Skin epidermis (tissue), 12 donors: ENCODE results near the gene ZSWIM5.
"Not testable (repeated sequence)": the region's sequence is repeated elsewhere in the genome, so short reads cannot be mapped to it uniquely, and the experiment has no call there.

Source experiments
- H3K27ac ChIP-seq, 21 experiments: fragments of 200-600 bp; sonication (generic) in 11 of 21; one replicate each; pipeline ENCODE4 v1.5.0; 2020; ENCODE audit warnings: mild to moderate bottlenecking in 3 of 21, inconsistent platforms in 2 of 21, moderate library complexity in 2 of 21
- H3K4me3 ChIP-seq, 7 experiments: fragments of 200-600 bp; sonication (generic) in 2 of 7; one replicate each; pipeline ENCODE4 v1.5.0; 2020; ENCODE audit warnings: inconsistent platforms in 2 of 7, mild to moderate bottlenecking in 2 of 7, moderate library complexity in 1 of 7

Gene ZSWIM5

GRCh38 chr1:45206808-45207623 is 611 bp upstream of the ZSWIM5 start:
- H3K27ac ChIP-seq, result peak overlapping the region in 6 of 21 experiments; percentile 45 to 82 (median 68)
- peak overlapping the region; percentile 58 to 85 (median 75) for H3K4me3 ChIP-seq

GRCh38 chr1:45205011-45205909 is 1.1 kb downstream of the ZSWIM5 start:
- Histone ChIP-seq H3K27ac (peak overlapping the region in 2 of 21 experiments; percentile 36 to 56), H3K4me3 (peak overlapping the region in 6 of 7 experiments; percentile 68 to 85 (median 78))

- Histone ChIP-seq H3K4me3 (no peak overlapping the region), H3K27ac (no peak overlapping the region)
Measured at GRCh38 chr1:45200906-45201500, 5.4 kb downstream of the ZSWIM5 start.

GRCh38 chr1:45200435-45200834 is 6.0 kb downstream of the ZSWIM5 start:
- Histone ChIP-seq H3K27ac (no peak overlapping the region), H3K4me3 (no peak overlapping the region)

GRCh38 chr1:45198185-45198584 is 8.2 kb downstream of the ZSWIM5 start:
- Histone ChIP-seq H3K27ac (no peak overlapping the region), H3K4me3 (no peak overlapping the region)

GRCh38 chr1:45196863-45197262 is 9.5 kb downstream of the ZSWIM5 start:
- Histone ChIP-seq H3K4me3 (no peak overlapping the region), H3K27ac (no peak overlapping the region)

GRCh38 chr1:45191418-45191783 is 15.0 kb downstream of the ZSWIM5 start:
- Histone ChIP-seq H3K27ac (no peak overlapping the region), H3K4me3 (no peak overlapping the region)

- Histone ChIP-seq H3K4me3 (no peak overlapping the region), H3K27ac (no peak overlapping the region)
Measured at GRCh38 chr1:45187725-45188124, 18.7 kb downstream of the ZSWIM5 start.

GRCh38 chr1:45179918-45180519 is 26.4 kb downstream of the ZSWIM5 start:
- not testable (repeated sequence) for H3K27ac ChIP-seq, H3K4me3 ChIP-seq

GRCh38 chr1:45177452-45177851 is 29.0 kb downstream of the ZSWIM5 start:
- no peak overlapping the region for H3K4me3 ChIP-seq
- no peak overlapping the region for H3K27ac ChIP-seq

GRCh38 chr1:45172764-45173163 is 33.6 kb downstream of the ZSWIM5 start:
- H3K4me3 ChIP-seq, result no peak overlapping the region
- no peak overlapping the region for H3K27ac ChIP-seq

GRCh38 chr1:45172005-45172404 is 34.4 kb downstream of the ZSWIM5 start:
- H3K27ac ChIP-seq, result no peak overlapping the region

GRCh38 chr1:45171575-45171974 is 34.8 kb downstream of the ZSWIM5 start:
- H3K4me3 ChIP-seq, result no peak overlapping the region
- no peak overlapping the region for H3K27ac ChIP-seq

More at GRCh38 chr1:45172005-45172404, 34.4 kb downstream of the ZSWIM5 start:
- no peak overlapping the region for H3K4me3 ChIP-seq

- no peak overlapping the region for H3K4me3 ChIP-seq
- H3K27ac ChIP-seq, result no peak overlapping the region
Measured at GRCh38 chr1:45170151-45170742, 36.2 kb downstream of the ZSWIM5 start.

- H3K4me3 ChIP-seq, H3K27ac ChIP-seq: not testable (repeated sequence)
Measured at GRCh38 chr1:45167947-45168346, 38.5 kb downstream of the ZSWIM5 start.

- H3K4me3 ChIP-seq, result not testable (repeated sequence)
Measured at GRCh38 chr1:45164307-45164706, 42.1 kb downstream of the ZSWIM5 start.

GRCh38 chr1:45163111-45163510 is 43.3 kb downstream of the ZSWIM5 start:
- not testable (repeated sequence) for H3K27ac ChIP-seq, H3K4me3 ChIP-seq

More at GRCh38 chr1:45164307-45164706, 42.1 kb downstream of the ZSWIM5 start:
- not testable (repeated sequence) for H3K27ac ChIP-seq

GRCh38 chr1:45162041-45163035 is 44.1 kb downstream of the ZSWIM5 start:
- not testable (repeated sequence) for H3K27ac ChIP-seq, H3K4me3 ChIP-seq
